HEK293 (cell line): Measurements from ENCODE around the gene CIAPIN1.

Source experiments
- CTCF ChIA-PET: fragments of 350-600 bp; formaldehyde crosslinking; extraction: SDS; loops from one replicate; lab custom pipeline; 2021; ENCODE audit warnings: antibody characterized with exemption; lab: Yijun Ruan, JAX
- POLR2A ChIA-PET: fragments of 300-600 bp; formaldehyde crosslinking; extraction: SDS; loops from one replicate; lab custom pipeline; 2020; ENCODE audit warnings: antibody characterized with exemption, inconsistent platforms; lab: Yijun Ruan, JAX
- H3K27ac ChIP-seq: fragments of 200-500 bp; sonication (Bioruptor generic); 2 replicates; pipeline ENCODE4 v1.5.1; 2014; ENCODE audit warnings: low read depth, low read length, control low read depth, inconsistent platforms; ENCODE audit errors: extremely low read depth
- H3K36me3 ChIP-seq, 2 experiments: fragments of 200-500 bp in 1 of 2; sonication (Bioruptor generic) in 1 of 2; 1 replicate in 1 of 2; 2 replicates in 1 of 2; pipeline ENCODE4 v1.5.1; 2014 to 2017; ENCODE audit warnings: inconsistent platforms in 2 of 2, low read length in 2 of 2; ENCODE audit not compliant: control insufficient read depth in 2 of 2, insufficient read depth in 1 of 2
- H3K4me1 ChIP-seq: fragments of 200-500 bp; sonication (Bioruptor generic); 2 replicates; pipeline ENCODE4 v1.5.1; 2014; ENCODE audit warnings: mild to moderate bottlenecking, low read length, inconsistent platforms; ENCODE audit not compliant: control insufficient read depth, insufficient read depth
- H3K4me3 ChIP-seq: 2 replicates; pipeline ENCODE4 v1.5.1; 2011; ENCODE audit warnings: low read depth, mild to moderate bottlenecking, control low read depth, low read length, moderate library complexity
- H3K9me3 ChIP-seq: fragments of 200-500 bp; sonication (Bioruptor generic); 2 replicates; pipeline ENCODE4 v1.5.1; 2014; ENCODE audit warnings: low read depth, low read length, inconsistent platforms; ENCODE audit not compliant: control insufficient read depth, insufficient read depth
- OSR2 ChIP-seq: fragments of 450-650 bp; formaldehyde crosslinking; IDR thresholded peaks from 2 replicates; pipeline ENCODE4 v1.5.1; 2016; ENCODE audit warnings: missing biosample characterization, missing genetic modification characterization
- PRDM1 ChIP-seq: fragments of 450-650 bp; formaldehyde crosslinking; IDR thresholded peaks from 2 replicates; pipeline ENCODE4; 2016; ENCODE audit warnings: missing biosample characterization, missing genetic modification characterization
- TCF7L2 ChIP-seq: IDR thresholded peaks from 2 replicates; pipeline ENCODE4 v1.6.1; 2011; ENCODE audit warnings: low read depth, mild to moderate bottlenecking, inconsistent platforms, low read length, moderate library complexity, borderline replicate concordance
- ZBTB17 ChIP-seq: fragments of 450-650 bp; formaldehyde crosslinking; IDR thresholded peaks from 2 replicates; pipeline ENCODE4 v1.5.1; 2016; ENCODE audit warnings: missing biosample characterization, missing genetic modification characterization
- ZNF155 ChIP-seq: fragments of 450-650 bp; formaldehyde crosslinking; IDR thresholded peaks from 2 replicates; pipeline ENCODE4 v1.5.1; 2016; ENCODE audit warnings: missing biosample characterization, missing genetic modification characterization
- ZNF223 ChIP-seq: fragments of 450-650 bp; formaldehyde crosslinking; IDR thresholded peaks from 2 replicates; pipeline ENCODE4 v1.5.1; 2016; ENCODE audit warnings: missing biosample characterization, missing genetic modification characterization
- ZNF423 ChIP-seq: fragments of 450-650 bp; formaldehyde crosslinking; IDR thresholded peaks from 2 replicates; pipeline ENCODE4 v1.5.1; 2016; ENCODE audit warnings: missing biosample characterization, missing genetic modification characterization
- ZXDB ChIP-seq: fragments of 450-650 bp; formaldehyde crosslinking; IDR thresholded peaks from 2 replicates; pipeline ENCODE4 v1.5.1; 2016; ENCODE audit warnings: missing biosample characterization, missing genetic modification characterization
- TF ChIP-seq, protein P1 (sequence below): fragments of 450-650 bp; formaldehyde crosslinking; IDR thresholded peaks from 2 replicates; pipeline ENCODE4 v1.5.1; 2017; ENCODE audit warnings: missing biosample characterization, missing genetic modification characterization
- TF ChIP-seq, protein P2 (sequence below): fragments of 450-650 bp; formaldehyde crosslinking; IDR thresholded peaks from 2 replicates; pipeline ENCODE4 v1.5.1; 2016; ENCODE audit warnings: missing biosample characterization, missing genetic modification characterization
- TF ChIP-seq, protein P3 (sequence below): fragments of 450-650 bp; formaldehyde crosslinking; IDR thresholded peaks from 2 replicates; pipeline ENCODE4 v1.5.1; 2016; ENCODE audit warnings: missing biosample characterization, missing genetic modification characterization
- TF ChIP-seq, protein P4 (sequence below): fragments of 450-650 bp; formaldehyde crosslinking; IDR thresholded peaks from 2 replicates; pipeline ENCODE4 v1.5.1; 2016; ENCODE audit warnings: missing biosample characterization, missing genetic modification characterization
- TF ChIP-seq, protein P5 (sequence below): fragments of 450-650 bp; formaldehyde crosslinking; IDR thresholded peaks from 2 replicates; pipeline ENCODE4 v1.5.1; 2016; ENCODE audit warnings: missing biosample characterization, missing genetic modification characterization
- TF ChIP-seq, protein P6 (sequence below): fragments of 450-650 bp; formaldehyde crosslinking; IDR thresholded peaks from 2 replicates; pipeline ENCODE4 v1.5.1; 2016; ENCODE audit warnings: missing biosample characterization, missing genetic modification characterization
- TF ChIP-seq, protein P7 (sequence below): IDR thresholded peaks from 2 replicates; pipeline ENCODE4 v1.6.1; 2011; ENCODE audit warnings: mild to moderate bottlenecking, low read depth, low read length, borderline replicate concordance
- TF ChIP-seq, protein P8 (sequence below): fragments of 450-650 bp; formaldehyde crosslinking; IDR thresholded peaks from 2 replicates; pipeline ENCODE4 v1.5.1; 2016; ENCODE audit warnings: missing biosample characterization, missing genetic modification characterization

The CIAPIN1 gene

DNA sequence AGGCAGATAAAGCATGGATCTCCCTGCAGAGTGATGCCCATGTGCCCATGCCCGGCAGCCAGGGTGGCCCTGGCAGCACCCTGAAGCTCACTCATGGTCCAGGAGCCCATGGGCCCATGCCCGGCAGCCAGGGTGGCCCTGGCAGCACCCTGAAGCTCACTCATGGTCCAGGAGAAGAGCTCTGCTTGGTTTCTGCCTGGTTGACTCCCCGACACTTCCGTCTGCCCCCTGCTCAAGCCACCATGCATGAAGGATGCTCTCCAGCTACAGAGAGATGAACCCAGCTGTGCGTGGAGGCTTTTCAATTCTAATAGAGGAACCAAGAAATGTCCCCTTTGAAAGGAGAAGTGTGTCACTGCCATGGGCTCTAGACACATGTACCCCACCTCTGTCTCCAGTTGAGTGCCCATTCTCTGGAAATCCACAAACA lies 33.9 kb downstream of the CIAPIN1 start:
- Histone ChIP-seq H3K27ac (no peak overlapping the region), H3K4me1 (no peaks in the 10 kb centered on the region), H3K36me3 (no peaks in the 10 kb centered on the region), H3K9me3 (no peaks in the 10 kb centered on the region), H3K4me3 (no peak overlapping the region)
- TF ChIP-seq, protein P1, sequence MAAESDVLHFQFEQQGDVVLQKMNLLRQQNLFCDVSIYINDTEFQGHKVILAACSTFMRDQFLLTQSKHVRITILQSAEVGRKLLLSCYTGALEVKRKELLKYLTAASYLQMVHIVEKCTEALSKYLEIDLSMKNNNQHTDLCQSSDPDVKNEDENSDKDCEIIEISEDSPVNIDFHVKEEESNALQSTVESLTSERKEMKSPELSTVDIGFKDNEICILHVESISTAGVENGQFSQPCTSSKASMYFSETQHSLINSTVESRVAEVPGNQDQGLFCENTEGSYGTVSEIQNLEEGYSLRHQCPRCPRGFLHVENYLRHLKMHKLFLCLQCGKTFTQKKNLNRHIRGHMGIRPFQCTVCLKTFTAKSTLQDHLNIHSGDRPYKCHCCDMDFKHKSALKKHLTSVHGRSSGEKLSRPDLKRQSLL, result no peak
- TF ChIP-seq, protein P2, sequence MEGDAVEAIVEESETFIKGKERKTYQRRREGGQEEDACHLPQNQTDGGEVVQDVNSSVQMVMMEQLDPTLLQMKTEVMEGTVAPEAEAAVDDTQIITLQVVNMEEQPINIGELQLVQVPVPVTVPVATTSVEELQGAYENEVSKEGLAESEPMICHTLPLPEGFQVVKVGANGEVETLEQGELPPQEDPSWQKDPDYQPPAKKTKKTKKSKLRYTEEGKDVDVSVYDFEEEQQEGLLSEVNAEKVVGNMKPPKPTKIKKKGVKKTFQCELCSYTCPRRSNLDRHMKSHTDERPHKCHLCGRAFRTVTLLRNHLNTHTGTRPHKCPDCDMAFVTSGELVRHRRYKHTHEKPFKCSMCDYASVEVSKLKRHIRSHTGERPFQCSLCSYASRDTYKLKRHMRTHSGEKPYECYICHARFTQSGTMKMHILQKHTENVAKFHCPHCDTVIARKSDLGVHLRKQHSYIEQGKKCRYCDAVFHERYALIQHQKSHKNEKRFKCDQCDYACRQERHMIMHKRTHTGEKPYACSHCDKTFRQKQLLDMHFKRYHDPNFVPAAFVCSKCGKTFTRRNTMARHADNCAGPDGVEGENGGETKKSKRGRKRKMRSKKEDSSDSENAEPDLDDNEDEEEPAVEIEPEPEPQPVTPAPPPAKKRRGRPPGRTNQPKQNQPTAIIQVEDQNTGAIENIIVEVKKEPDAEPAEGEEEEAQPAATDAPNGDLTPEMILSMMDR, result no peak
- no peak for TF ChIP-seq ZNF155 (tag by site-specific recombination)
- TF ChIP-seq, protein P3, sequence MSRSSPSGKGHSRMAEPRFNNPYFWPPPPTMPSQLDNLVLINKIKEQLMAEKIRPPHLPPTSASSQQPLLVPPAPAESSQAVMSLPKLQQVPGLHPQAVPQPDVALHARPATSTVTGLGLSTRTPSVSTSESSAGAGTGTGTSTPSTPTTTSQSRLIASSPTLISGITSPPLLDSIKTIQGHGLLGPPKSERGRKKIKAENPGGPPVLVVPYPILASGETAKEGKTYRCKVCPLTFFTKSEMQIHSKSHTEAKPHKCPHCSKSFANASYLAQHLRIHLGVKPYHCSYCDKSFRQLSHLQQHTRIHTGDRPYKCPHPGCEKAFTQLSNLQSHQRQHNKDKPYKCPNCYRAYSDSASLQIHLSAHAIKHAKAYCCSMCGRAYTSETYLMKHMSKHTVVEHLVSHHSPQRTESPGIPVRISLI (tag by site-specific recombination), result no peak
- TF ChIP-seq, protein P4, sequence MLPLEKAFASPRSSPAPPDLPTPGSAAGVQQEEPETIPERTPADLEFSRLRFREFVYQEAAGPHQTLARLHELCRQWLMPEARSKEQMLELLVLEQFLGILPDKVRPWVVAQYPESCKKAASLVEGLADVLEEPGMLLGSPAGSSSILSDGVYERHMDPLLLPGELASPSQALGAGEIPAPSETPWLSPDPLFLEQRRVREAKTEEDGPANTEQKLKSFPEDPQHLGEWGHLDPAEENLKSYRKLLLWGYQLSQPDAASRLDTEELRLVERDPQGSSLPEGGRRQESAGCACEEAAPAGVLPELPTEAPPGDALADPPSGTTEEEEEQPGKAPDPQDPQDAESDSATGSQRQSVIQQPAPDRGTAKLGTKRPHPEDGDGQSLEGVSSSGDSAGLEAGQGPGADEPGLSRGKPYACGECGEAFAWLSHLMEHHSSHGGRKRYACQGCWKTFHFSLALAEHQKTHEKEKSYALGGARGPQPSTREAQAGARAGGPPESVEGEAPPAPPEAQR (tag by site-specific recombination), result no peak
- no peak for TF ChIP-seq ZBTB17
- no peak for TF ChIP-seq OSR2 (tag by site-specific recombination)
- TF ChIP-seq, protein P5, sequence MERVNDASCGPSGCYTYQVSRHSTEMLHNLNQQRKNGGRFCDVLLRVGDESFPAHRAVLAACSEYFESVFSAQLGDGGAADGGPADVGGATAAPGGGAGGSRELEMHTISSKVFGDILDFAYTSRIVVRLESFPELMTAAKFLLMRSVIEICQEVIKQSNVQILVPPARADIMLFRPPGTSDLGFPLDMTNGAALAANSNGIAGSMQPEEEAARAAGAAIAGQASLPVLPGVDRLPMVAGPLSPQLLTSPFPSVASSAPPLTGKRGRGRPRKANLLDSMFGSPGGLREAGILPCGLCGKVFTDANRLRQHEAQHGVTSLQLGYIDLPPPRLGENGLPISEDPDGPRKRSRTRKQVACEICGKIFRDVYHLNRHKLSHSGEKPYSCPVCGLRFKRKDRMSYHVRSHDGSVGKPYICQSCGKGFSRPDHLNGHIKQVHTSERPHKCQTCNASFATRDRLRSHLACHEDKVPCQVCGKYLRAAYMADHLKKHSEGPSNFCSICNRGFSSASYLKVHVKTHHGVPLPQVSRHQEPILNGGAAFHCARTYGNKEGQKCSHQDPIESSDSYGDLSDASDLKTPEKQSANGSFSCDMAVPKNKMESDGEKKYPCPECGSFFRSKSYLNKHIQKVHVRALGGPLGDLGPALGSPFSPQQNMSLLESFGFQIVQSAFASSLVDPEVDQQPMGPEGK (tag by site-specific recombination), result no peak
- TF ChIP-seq, protein P6, sequence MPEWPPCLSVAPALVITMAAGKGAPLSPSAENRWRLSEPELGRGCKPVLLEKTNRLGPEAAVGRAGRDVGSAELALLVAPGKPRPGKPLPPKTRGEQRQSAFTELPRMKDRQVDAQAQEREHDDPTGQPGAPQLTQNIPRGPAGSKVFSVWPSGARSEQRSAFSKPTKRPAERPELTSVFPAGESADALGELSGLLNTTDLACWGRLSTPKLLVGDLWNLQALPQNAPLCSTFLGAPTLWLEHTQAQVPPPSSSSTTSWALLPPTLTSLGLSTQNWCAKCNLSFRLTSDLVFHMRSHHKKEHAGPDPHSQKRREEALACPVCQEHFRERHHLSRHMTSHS (tag by site-specific recombination), result no peak
- TF ChIP-seq, protein P7, sequence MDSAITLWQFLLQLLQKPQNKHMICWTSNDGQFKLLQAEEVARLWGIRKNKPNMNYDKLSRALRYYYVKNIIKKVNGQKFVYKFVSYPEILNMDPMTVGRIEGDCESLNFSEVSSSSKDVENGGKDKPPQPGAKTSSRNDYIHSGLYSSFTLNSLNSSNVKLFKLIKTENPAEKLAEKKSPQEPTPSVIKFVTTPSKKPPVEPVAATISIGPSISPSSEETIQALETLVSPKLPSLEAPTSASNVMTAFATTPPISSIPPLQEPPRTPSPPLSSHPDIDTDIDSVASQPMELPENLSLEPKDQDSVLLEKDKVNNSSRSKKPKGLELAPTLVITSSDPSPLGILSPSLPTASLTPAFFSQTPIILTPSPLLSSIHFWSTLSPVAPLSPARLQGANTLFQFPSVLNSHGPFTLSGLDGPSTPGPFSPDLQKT, result no peak
- no peak for TF ChIP-seq PRDM1
- ChIA-PET POLR2A (interaction anchor here (1.1 to 1.6 kb wide), 2 partner anchors 34 to 49 kb away, joined by 3 read pairs; partner anchors contain the start of genes CIAPIN1, COQ9 and POLR2C), CTCF (interaction anchor here (1.0 to 3.2 kb wide), 5 partner anchors 9 to 112 kb away, joined by 3 to 23 read pairs (median 6); no protein-coding TSS in a partner anchor)

DNA sequence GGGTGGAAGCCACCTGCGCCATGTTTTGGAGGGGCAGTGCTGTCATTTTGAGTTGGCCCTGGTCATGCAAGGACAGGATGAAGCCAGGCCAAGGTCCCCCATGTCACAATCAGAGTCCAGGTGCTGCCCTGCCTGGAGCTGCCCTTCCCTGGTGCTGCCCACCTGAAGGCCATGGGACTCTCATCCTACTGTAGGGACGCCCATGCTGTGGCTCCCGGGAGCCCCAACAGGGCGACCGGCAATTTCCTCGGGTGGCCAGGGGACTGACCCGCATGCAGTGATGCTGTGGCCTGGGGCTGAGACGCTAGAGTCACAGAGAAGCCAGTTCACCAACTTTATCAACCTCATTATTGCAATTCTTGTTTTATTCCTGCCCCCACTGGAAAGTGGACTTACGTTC lies 34.6 kb downstream of the CIAPIN1 start:
- Histone ChIP-seq H3K4me1 (no peaks in the 10 kb centered on the region), H3K27ac (no peak overlapping the region), H3K9me3 (no peaks in the 10 kb centered on the region), H3K4me3 (no peak overlapping the region), H3K36me3 (no peaks in the 10 kb centered on the region)
- ChIA-PET CTCF (interaction anchor here (1.0 to 3.2 kb wide), 4 partner anchors 10 to 111 kb away, joined by 3 to 23 read pairs (median 6); no protein-coding TSS in a partner anchor), POLR2A (interaction anchor here (1.6 kb wide), 1 partner anchor 50 kb away, joined by 3 read pairs; the partner anchor contains the start of gene POLR2C)
- TF ChIP-seq ZXDB (tag by site-specific recombination) (no peak), ZNF423 (tag by site-specific recombination) (no peak), TCF7L2 (no peak), ZNF223 (tag by site-specific recombination) (no peak)
- TF ChIP-seq, protein P8, sequence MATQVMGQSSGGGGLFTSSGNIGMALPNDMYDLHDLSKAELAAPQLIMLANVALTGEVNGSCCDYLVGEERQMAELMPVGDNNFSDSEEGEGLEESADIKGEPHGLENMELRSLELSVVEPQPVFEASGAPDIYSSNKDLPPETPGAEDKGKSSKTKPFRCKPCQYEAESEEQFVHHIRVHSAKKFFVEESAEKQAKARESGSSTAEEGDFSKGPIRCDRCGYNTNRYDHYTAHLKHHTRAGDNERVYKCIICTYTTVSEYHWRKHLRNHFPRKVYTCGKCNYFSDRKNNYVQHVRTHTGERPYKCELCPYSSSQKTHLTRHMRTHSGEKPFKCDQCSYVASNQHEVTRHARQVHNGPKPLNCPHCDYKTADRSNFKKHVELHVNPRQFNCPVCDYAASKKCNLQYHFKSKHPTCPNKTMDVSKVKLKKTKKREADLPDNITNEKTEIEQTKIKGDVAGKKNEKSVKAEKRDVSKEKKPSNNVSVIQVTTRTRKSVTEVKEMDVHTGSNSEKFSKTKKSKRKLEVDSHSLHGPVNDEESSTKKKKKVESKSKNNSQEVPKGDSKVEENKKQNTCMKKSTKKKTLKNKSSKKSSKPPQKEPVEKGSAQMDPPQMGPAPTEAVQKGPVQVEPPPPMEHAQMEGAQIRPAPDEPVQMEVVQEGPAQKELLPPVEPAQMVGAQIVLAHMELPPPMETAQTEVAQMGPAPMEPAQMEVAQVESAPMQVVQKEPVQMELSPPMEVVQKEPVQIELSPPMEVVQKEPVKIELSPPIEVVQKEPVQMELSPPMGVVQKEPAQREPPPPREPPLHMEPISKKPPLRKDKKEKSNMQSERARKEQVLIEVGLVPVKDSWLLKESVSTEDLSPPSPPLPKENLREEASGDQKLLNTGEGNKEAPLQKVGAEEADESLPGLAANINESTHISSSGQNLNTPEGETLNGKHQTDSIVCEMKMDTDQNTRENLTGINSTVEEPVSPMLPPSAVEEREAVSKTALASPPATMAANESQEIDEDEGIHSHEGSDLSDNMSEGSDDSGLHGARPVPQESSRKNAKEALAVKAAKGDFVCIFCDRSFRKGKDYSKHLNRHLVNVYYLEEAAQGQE (tag by site-specific recombination), result no peak
